ENCODE data around the gene PEX14. TPM values are rescaled to one million over a fixed set of nuclear protein-coding genes. Genes with fewer than 3 reads are reported as not detected.

The PEX14 gene
- total and polyA plus RNA-seq, 9 of the 15 experiments (the other 6 are each of a cell fraction or from before 2014, with no cell fraction given): 2.6 to 45.7 (median 22.7) TPM

GRCh38 chr1:10679496-10680220 is 204.9 kb downstream of the PEX14 start (continued):
- TF ChIP-seq, protein P1, sequence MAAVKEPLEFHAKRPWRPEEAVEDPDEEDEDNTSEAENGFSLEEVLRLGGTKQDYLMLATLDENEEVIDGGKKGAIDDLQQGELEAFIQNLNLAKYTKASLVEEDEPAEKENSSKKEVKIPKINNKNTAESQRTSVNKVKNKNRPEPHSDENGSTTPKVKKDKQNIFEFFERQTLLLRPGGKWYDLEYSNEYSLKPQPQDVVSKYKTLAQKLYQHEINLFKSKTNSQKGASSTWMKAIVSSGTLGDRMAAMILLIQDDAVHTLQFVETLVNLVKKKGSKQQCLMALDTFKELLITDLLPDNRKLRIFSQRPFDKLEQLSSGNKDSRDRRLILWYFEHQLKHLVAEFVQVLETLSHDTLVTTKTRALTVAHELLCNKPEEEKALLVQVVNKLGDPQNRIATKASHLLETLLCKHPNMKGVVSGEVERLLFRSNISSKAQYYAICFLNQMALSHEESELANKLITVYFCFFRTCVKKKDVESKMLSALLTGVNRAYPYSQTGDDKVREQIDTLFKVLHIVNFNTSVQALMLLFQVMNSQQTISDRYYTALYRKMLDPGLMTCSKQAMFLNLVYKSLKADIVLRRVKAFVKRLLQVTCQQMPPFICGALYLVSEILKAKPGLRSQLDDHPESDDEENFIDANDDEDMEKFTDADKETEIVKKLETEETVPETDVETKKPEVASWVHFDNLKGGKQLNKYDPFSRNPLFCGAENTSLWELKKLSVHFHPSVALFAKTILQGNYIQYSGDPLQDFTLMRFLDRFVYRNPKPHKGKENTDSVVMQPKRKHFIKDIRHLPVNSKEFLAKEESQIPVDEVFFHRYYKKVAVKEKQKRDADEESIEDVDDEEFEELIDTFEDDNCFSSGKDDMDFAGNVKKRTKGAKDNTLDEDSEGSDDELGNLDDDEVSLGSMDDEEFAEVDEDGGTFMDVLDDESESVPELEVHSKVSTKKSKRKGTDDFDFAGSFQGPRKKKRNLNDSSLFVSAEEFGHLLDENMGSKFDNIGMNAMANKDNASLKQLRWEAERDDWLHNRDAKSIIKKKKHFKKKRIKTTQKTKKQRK (IDR thresholded peaks at IDR 0.05; ENCODE audit: borderline replicate concordance, low read depth, low read length): no peak
- no peak for TF ChIP-seq CREB3 (tag; conservative IDR thresholded peaks at IDR 0.05; ENCODE audit: low read depth)
- peak; percentile 12 for TF ChIP-seq TBP (optimal IDR thresholded peaks at IDR 0.05; ENCODE audit: low read depth, low read length)
- TF ChIP-seq RBFOX2 (IDR thresholded peaks at IDR 0.05; ENCODE audit: low read depth, low read length): no peak
- TF ChIP-seq DEAF1 (CRISPR knock-in tag; IDR thresholded peaks at IDR 0.05): no peak
- peak; percentile 66; the same call in 1 of the 2 replicates for TF ChIP-seq ETV1 (tag; conservative IDR thresholded peaks at IDR 0.05; ENCODE audit: low read depth)
- no peak for TF ChIP-seq NFRKB (IDR thresholded peaks at IDR 0.05; ENCODE audit: low read depth)
- TF ChIP-seq THRA (IDR thresholded peaks at IDR 0.05): no peak
- TF ChIP-seq RB1 (IDR thresholded peaks at IDR 0.05; ENCODE audit: low read depth): peak; percentile 58; the same call in 1 of the 2 replicates
- TF ChIP-seq CBFA2T3 (IDR thresholded peaks at IDR 0.05): no peak
- TF ChIP-seq MTA1 (IDR thresholded peaks at IDR 0.05; ENCODE audit: borderline replicate concordance): no peak
- no peak for TF ChIP-seq FOXK1 (CRISPR knock-in tag; IDR thresholded peaks at IDR 0.05; ENCODE audit: borderline replicate concordance)
- TF ChIP-seq CTBP1 (IDR thresholded peaks at IDR 0.05; ENCODE audit: borderline replicate concordance): peak; percentile 33; the same call in 1 of the 2 replicates
- no peak for TF ChIP-seq FOXA3 (CRISPR knock-in tag; conservative IDR thresholded peaks at IDR 0.05 in 1 of 2, IDR thresholded peaks at IDR 0.05 in 1 of 2)
